ENCODE results near the gene NUP50. TPM values are rescaled to one million over a fixed set of nuclear protein-coding genes. Genes with fewer than 3 reads are reported as not detected.
A peak's percentile ranks its signal among the peaks of the same experiment; 100 is the strongest.

Gene NUP50, protein sequence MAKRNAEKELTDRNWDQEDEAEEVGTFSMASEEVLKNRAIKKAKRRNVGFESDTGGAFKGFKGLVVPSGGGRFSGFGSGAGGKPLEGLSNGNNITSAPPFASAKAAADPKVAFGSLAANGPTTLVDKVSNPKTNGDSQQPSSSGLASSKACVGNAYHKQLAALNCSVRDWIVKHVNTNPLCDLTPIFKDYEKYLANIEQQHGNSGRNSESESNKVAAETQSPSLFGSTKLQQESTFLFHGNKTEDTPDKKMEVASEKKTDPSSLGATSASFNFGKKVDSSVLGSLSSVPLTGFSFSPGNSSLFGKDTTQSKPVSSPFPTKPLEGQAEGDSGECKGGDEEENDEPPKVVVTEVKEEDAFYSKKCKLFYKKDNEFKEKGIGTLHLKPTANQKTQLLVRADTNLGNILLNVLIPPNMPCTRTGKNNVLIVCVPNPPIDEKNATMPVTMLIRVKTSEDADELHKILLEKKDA
- polyA plus RNA-seq (2013): 105 and 108 TPM in 2 replicates

- peak within 1 kb of the TSS; percentile 97 for H2BK5ac ChIP-seq (ENCODE audit: low read depth, low read length, poor library complexity)
- peak; percentile 97 to 99 for DNase-seq
- H3K9me3 ChIP-seq (ENCODE audit: insufficient read depth, low read depth, low read length): no peaks in the 10 kb centered on the region
- peak within 1 kb of the TSS; percentile 96 for H2BK120ac ChIP-seq (ENCODE audit: insufficient read depth, low read length, poor library complexity)
- H3K18ac ChIP-seq (ENCODE audit: low read length): peak within 1 kb of the TSS; percentile 99
- H2AK5ac ChIP-seq (ENCODE audit: low read length): peak within 1 kb of the TSS; percentile 95
- peak within 1 kb of the TSS; percentile 99 for H3K9ac ChIP-seq (ENCODE audit: low read length)
- H3K27ac ChIP-seq (ENCODE audit: low read depth, low read length): peak within 1 kb of the TSS; percentile 91
- peaks cover 25% of the 10 kb centered on the region for H3K79me1 ChIP-seq (ENCODE audit: low read length)
- H3K4me3 ChIP-seq (ENCODE audit: low read depth, low read length): peak within 1 kb of the TSS; percentile 93
- peaks cover 25% of the 10 kb centered on the region for H3K79me2 ChIP-seq (ENCODE audit: control insufficient read depth, insufficient read depth, low read length, poor library complexity)
- peak within 1 kb of the TSS; percentile 98 for H2AFZ ChIP-seq (ENCODE audit: insufficient read depth, low read length, poor library complexity)
- H3K4ac ChIP-seq (ENCODE audit: low read depth, low read length): peak within 1 kb of the TSS; percentile 100
- peak within 1 kb of the TSS; percentile 83 for H2BK12ac ChIP-seq (ENCODE audit: low read length)
- H3K23ac ChIP-seq (ENCODE audit: low read length): no peak within 1 kb of the TSS
- H3K14ac ChIP-seq (ENCODE audit: low read length): peak within 1 kb of the TSS; percentile 99
- H4K12ac ChIP-seq (ENCODE audit: low read depth, low read length): peak within 1 kb of the TSS; percentile 99
- peak within 1 kb of the TSS; percentile 97 for H4K8ac ChIP-seq (ENCODE audit: low read depth, low read length)
- H3K36me3 ChIP-seq (ENCODE audit: control insufficient read depth in 1 of 2, insufficient read depth in 2 of 2, low read length in 2 of 2): peaks cover 3 to 5% of the 10 kb centered on the region in 2 experiments
- WGBS (ENCODE audit: extremely low coverage, insufficient coverage, insufficient read length): no CpG with 5 or more reads among the region's 100 CpGs
- peak within 1 kb of the TSS; percentile 98 for H3K4me2 ChIP-seq (ENCODE audit: low read length)
- H3K4me1 ChIP-seq (ENCODE audit: control insufficient read depth in 1 of 2, insufficient read depth in 2 of 2, low read length in 2 of 2): peaks cover 3 to 14% of the 10 kb centered on the region in 2 experiments
- no peaks in the 10 kb centered on the region for H3K27me3 ChIP-seq (ENCODE audit: insufficient read depth, low read length)
- H4K91ac ChIP-seq (ENCODE audit: low read depth, low read length): peak within 1 kb of the TSS; percentile 98
These were observed at the start of gene NUP50 for GRCh38 chr22:45163451-45164269. NUP50 (plus strand) TSS chr22:45163925; CDS start chr22:45168178, 4,253 bp downstream.

GRCh38 chr22:45120440-45120839 lies 43.3 kb upstream of the NUP50 start:
- no CpG with 5 or more reads among the region's 9 CpGs for WGBS (ENCODE audit: extremely low coverage, insufficient coverage, insufficient read length)
- DNase-seq: no peak
- Histone ChIP-seq H4K8ac (ENCODE audit: low read depth, low read length) (no peak overlapping the region), H3K4me2 (ENCODE audit: low read length) (no peak overlapping the region), H3K79me1 (ENCODE audit: low read length) (no peaks in the 10 kb centered on the region), H2AK5ac (ENCODE audit: low read length) (no peak overlapping the region), H3K4me3 (ENCODE audit: low read depth, low read length) (no peak overlapping the region), H3K4ac (ENCODE audit: low read depth, low read length) (no peak overlapping the region), H3K79me2 (ENCODE audit: control insufficient read depth, insufficient read depth, low read length, poor library complexity) (no peaks in the 10 kb centered on the region), H3K27me3 (ENCODE audit: insufficient read depth, low read length) (no peaks in the 10 kb centered on the region), H3K18ac (ENCODE audit: low read length) (no peak overlapping the region), H3K9ac (ENCODE audit: low read length) (no peak overlapping the region), H2AFZ (ENCODE audit: insufficient read depth, low read length, poor library complexity) (no peak overlapping the region), H3K14ac (ENCODE audit: low read length) (no peak overlapping the region), H2BK5ac (ENCODE audit: low read depth, low read length, poor library complexity) (no peak overlapping the region), H3K23ac (ENCODE audit: low read length) (no peak overlapping the region), H3K27ac (ENCODE audit: low read depth, low read length) (no peak overlapping the region), H3K4me1 (ENCODE audit: control insufficient read depth in 1 of 2, insufficient read depth in 2 of 2, low read length in 2 of 2) (no peaks in the 10 kb centered on the region), H4K91ac (ENCODE audit: low read depth, low read length) (no peak overlapping the region), H2BK12ac (ENCODE audit: low read length) (no peak overlapping the region), H3K36me3 (ENCODE audit: control insufficient read depth in 1 of 2, insufficient read depth in 2 of 2, low read length in 2 of 2) (no peaks in the 10 kb centered on the region), H4K12ac (ENCODE audit: low read depth, low read length) (no peak overlapping the region), H3K9me3 (ENCODE audit: insufficient read depth, low read depth, low read length) (no peaks in the 10 kb centered on the region), H2BK120ac (ENCODE audit: insufficient read depth, low read length, poor library complexity) (no peak overlapping the region)

DNA sequence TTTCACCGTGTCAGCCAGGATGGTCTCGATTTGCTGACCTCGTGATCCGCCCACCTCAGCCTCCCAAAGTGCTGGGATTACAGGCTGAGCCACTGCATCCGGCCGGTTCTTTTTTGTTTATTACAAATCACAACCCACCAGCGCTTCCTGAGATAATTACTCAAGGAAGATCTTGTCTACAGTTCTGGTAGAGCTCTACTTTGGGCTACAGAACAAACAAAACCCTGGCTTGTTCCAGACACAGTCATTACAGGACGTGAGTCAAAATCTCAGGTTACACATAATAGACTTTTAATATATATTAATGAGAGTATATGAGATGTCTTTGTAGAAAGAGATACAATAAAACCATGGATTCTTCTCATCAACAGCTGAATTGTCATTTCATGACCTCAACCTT lies 42.8 kb upstream of the NUP50 start:
- no peak overlapping the region for H3K27ac ChIP-seq (ENCODE audit: low read depth, low read length)
- no peak overlapping the region for H2BK120ac ChIP-seq (ENCODE audit: insufficient read depth, low read length, poor library complexity)
- H3K14ac ChIP-seq (ENCODE audit: low read length): no peak overlapping the region
- no peaks in the 10 kb centered on the region for H3K4me1 ChIP-seq (ENCODE audit: control insufficient read depth in 1 of 2, insufficient read depth in 2 of 2, low read length in 2 of 2)
- H3K4ac ChIP-seq (ENCODE audit: low read depth, low read length): no peak overlapping the region
- no peak overlapping the region for H3K23ac ChIP-seq (ENCODE audit: low read length)
- H4K91ac ChIP-seq (ENCODE audit: low read depth, low read length): no peak overlapping the region
- H4K12ac ChIP-seq (ENCODE audit: low read depth, low read length): no peak overlapping the region
- no peak overlapping the region for H2AK5ac ChIP-seq (ENCODE audit: low read length)
- no peak overlapping the region for H3K4me2 ChIP-seq (ENCODE audit: low read length)
- H3K4me3 ChIP-seq (ENCODE audit: low read depth, low read length): no peak overlapping the region
- no peaks in the 10 kb centered on the region for H3K36me3 ChIP-seq (ENCODE audit: control insufficient read depth in 1 of 2, insufficient read depth in 2 of 2, low read length in 2 of 2)
- H3K79me1 ChIP-seq (ENCODE audit: low read length): no peaks in the 10 kb centered on the region
- H2BK5ac ChIP-seq (ENCODE audit: low read depth, low read length, poor library complexity): no peak overlapping the region
- H3K79me2 ChIP-seq (ENCODE audit: control insufficient read depth, insufficient read depth, low read length, poor library complexity): no peaks in the 10 kb centered on the region
- no peak overlapping the region for H4K8ac ChIP-seq (ENCODE audit: low read depth, low read length)
- no peaks in the 10 kb centered on the region for H3K27me3 ChIP-seq (ENCODE audit: insufficient read depth, low read length)
- H2AFZ ChIP-seq (ENCODE audit: insufficient read depth, low read length, poor library complexity): no peak overlapping the region
- H3K9ac ChIP-seq (ENCODE audit: low read length): no peak overlapping the region
- no peak for DNase-seq
- H3K9me3 ChIP-seq (ENCODE audit: insufficient read depth, low read depth, low read length): no peaks in the 10 kb centered on the region
- no peak overlapping the region for H2BK12ac ChIP-seq (ENCODE audit: low read length)
- no CpG with 5 or more reads among the region's 8 CpGs for WGBS (ENCODE audit: extremely low coverage, insufficient coverage, insufficient read length)
- no peak overlapping the region for H3K18ac ChIP-seq (ENCODE audit: low read length)

GRCh38 chr22:45124176-45124847 lies 39.4 kb upstream of the NUP50 start:
- H4K12ac ChIP-seq (ENCODE audit: low read depth, low read length): no peak overlapping the region
- no peak overlapping the region for H2BK120ac ChIP-seq (ENCODE audit: insufficient read depth, low read length, poor library complexity)
- no peak overlapping the region for H2BK5ac ChIP-seq (ENCODE audit: low read depth, low read length, poor library complexity)
- H2AK5ac ChIP-seq (ENCODE audit: low read length): no peak overlapping the region
- no peak overlapping the region for H2AFZ ChIP-seq (ENCODE audit: insufficient read depth, low read length, poor library complexity)
- no CpG with 5 or more reads among the region's 10 CpGs for WGBS (ENCODE audit: extremely low coverage, insufficient coverage, insufficient read length)
- H3K18ac ChIP-seq (ENCODE audit: low read length): no peak overlapping the region
- no peak overlapping the region for H3K4me2 ChIP-seq (ENCODE audit: low read length)
- H3K9ac ChIP-seq (ENCODE audit: low read length): no peak overlapping the region
- H3K27me3 ChIP-seq (ENCODE audit: insufficient read depth, low read length): no peaks in the 10 kb centered on the region
- H2BK12ac ChIP-seq (ENCODE audit: low read length): no peak overlapping the region
- no peaks in the 10 kb centered on the region for H3K79me1 ChIP-seq (ENCODE audit: low read length)
- H4K91ac ChIP-seq (ENCODE audit: low read depth, low read length): no peak overlapping the region
- no peak overlapping the region for H3K4me3 ChIP-seq (ENCODE audit: low read depth, low read length)
- H4K8ac ChIP-seq (ENCODE audit: low read depth, low read length): no peak overlapping the region
- H3K9me3 ChIP-seq (ENCODE audit: insufficient read depth, low read depth, low read length): no peaks in the 10 kb centered on the region
- no peak for DNase-seq
- H3K36me3 ChIP-seq (ENCODE audit: control insufficient read depth in 1 of 2, insufficient read depth in 2 of 2, low read length in 2 of 2): no peaks in the 10 kb centered on the region
- H3K4me1 ChIP-seq (ENCODE audit: control insufficient read depth in 1 of 2, insufficient read depth in 2 of 2, low read length in 2 of 2): peaks cover 1 to 2% of the 10 kb centered on the region in 2 experiments
- no peak overlapping the region for H3K27ac ChIP-seq (ENCODE audit: low read depth, low read length)
- H3K79me2 ChIP-seq (ENCODE audit: control insufficient read depth, insufficient read depth, low read length, poor library complexity): no peaks in the 10 kb centered on the region
- H3K4ac ChIP-seq (ENCODE audit: low read depth, low read length): no peak overlapping the region
- no peak overlapping the region for H3K23ac ChIP-seq (ENCODE audit: low read length)
- no peak overlapping the region for H3K14ac ChIP-seq (ENCODE audit: low read length)
